Naive thymus-derived CD8-positive, alpha-beta T cell (primary cell): ENCODE data around the gene SEC31B. TPM values are rescaled to one million over a fixed set of nuclear protein-coding genes. Genes with fewer than 3 reads are reported as not detected.
A peak's percentile ranks its signal among the peaks of the same experiment; 100 is the strongest.

Experiments used
- ATAC-seq, 2 donors: fragments of 150-1000 bp; cut with Tn5 transposase in 1 of 2; sonication (Bioruptor Pico), chemical (Tn5 transposase) in 1 of 2; 1 replicate in 1 of 2; 2 replicates in 1 of 2; pipeline ENCODE4 v1.10.0; 2021; ENCODE audit warnings: mild to moderate bottlenecking in 2 of 2, moderate library complexity in 2 of 2
- POLR2A ChIA-PET: fragments of 350-600 bp; sonication (Branson Sonifier 250); formaldehyde crosslinking; loops from one replicate; lab custom pipeline; 2021; ENCODE audit warnings: antibody characterized with exemption; lab: Charles Lee
- DNase-seq, 10 donors: peaks; one replicate each; pipeline versions ENCODE4 v3.0.0 to v3.0.0-alpha.2; 2020 to 2022
- H3K27ac Mint-ChIP-seq, 10 donors: one replicate each; pipeline ENCODE4 v1.8.0; 2020 to 2022; ENCODE audit warnings: mild to moderate bottlenecking in 10 of 10, mixed read lengths in 10 of 10, moderate library complexity in 4 of 10, inconsistent platforms in 1 of 10
- H3K27me3 Mint-ChIP-seq, 5 donors: one replicate each; pipeline ENCODE4 v1.8.0; 2021 to 2022; ENCODE audit warnings: mixed read lengths in 5 of 5
- H3K36me3 Mint-ChIP-seq, 3 donors: one replicate each; pipeline ENCODE4 v1.8.0; 2020 to 2022; ENCODE audit warnings: mixed read lengths in 3 of 3, mild to moderate bottlenecking in 2 of 3, inconsistent platforms in 1 of 3
- H3K4me1 Mint-ChIP-seq, 4 donors: one replicate each; pipeline ENCODE4 v1.8.0; 2021 to 2022; ENCODE audit warnings: mixed read lengths in 4 of 4
- H3K4me3 Mint-ChIP-seq, 10 donors: one replicate each; pipeline ENCODE4 v1.8.0; 2020 to 2022; ENCODE audit warnings: mild to moderate bottlenecking in 10 of 10, mixed read lengths in 10 of 10, moderate library complexity in 6 of 10, inconsistent platforms in 1 of 10
- H3K9me3 Mint-ChIP-seq, 9 donors: one replicate each; pipeline ENCODE4 v1.8.0; 2020 to 2022; ENCODE audit warnings: mixed read lengths in 9 of 9, mild to moderate bottlenecking in 3 of 9, inconsistent platforms in 1 of 9, moderate library complexity in 1 of 9
- polyA plus RNA-seq, 3 donors: library from polyadenylated mRNA; unstranded; fragments of 300-500 nt; fragmentation: Illumina TruSeq; gene quantifications; one replicate each; pipeline ENCODE4 v1.2.3, GENCODE V29; 2021
- total RNA-seq, 8 experiments: library from RNA in 2 of 8; stranded (reverse) in 2 of 8; gene quantifications; one replicate each; pipeline ENCODE4 v1.2.3 and lab custom pipeline; 2021 to 2026

The SEC31B gene
- total and polyA plus RNA-seq, 5 experiments from 2014 or later, result 0.98 to 61.7 (median 2.3) TPM

DNA sequence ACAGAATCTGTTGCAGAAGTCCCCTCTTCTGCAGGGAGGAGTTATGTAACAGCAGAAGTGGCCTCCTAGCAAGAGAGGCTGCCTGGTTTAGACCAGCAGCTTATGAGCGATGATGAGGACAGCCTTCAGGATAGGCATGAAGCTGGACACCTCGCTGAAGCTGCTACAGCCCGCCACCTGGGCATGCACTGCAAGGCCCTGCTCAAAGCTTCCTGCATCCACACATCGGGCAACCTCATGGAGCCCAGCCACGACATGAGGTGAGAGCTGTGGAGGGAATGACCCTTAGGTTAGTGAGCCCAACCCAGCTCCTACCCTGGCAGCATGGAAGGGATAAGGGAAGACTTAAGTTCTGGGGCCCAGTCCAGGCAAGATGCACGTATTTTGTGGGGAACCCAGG lies 32.1 kb downstream of the SEC31B start:
- DNase-seq, result no peak
- H3K27ac Mint-ChIP-seq, result no peak overlapping the region
- H3K4me3 Mint-ChIP-seq, result no peak overlapping the region
- no peaks in the 10 kb centered on the region for H3K27me3 Mint-ChIP-seq
- POLR2A ChIA-PET, result no interaction called here
- H3K4me1 Mint-ChIP-seq, result peaks cover 4 to 15% (median 10%) of the 10 kb centered on the region in 4 donors
- peaks cover 5 to 58% (median 22%) of the 10 kb centered on the region in 3 donors for H3K36me3 Mint-ChIP-seq
- no peaks in the 10 kb centered on the region for H3K9me3 Mint-ChIP-seq
- ATAC-seq, result no peak

GRCh38 chr10:100485801-100486495 lies 33.7 kb downstream of the SEC31B start:
- DNase-seq (no peak), ATAC-seq (no peak)
- Mint-ChIP-seq H3K4me3 (no peak overlapping the region), H3K36me3 (peaks cover 5 to 44% (median 20%) of the 10 kb centered on the region in 3 donors), H3K9me3 (no peaks in the 10 kb centered on the region), H3K27me3 (peaks cover 3 to 9% (median 3%) of the 10 kb centered on the region in 5 donors), H3K27ac (no peak overlapping the region), H3K4me1 (peaks cover 11 to 26% (median 16%) of the 10 kb centered on the region in 4 donors)
- POLR2A ChIA-PET, result no interaction called here

- peaks cover 11 to 26% (median 17%) of the 10 kb centered on the region in 4 donors for H3K4me1 Mint-ChIP-seq
- H3K36me3 Mint-ChIP-seq, result peaks cover 5 to 38% (median 20%) of the 10 kb centered on the region in 3 donors
- no peak overlapping the region for H3K27ac Mint-ChIP-seq
- H3K27me3 Mint-ChIP-seq, result peaks cover 5 to 15% (median 5%) of the 10 kb centered on the region in 5 donors
- ATAC-seq (no peak), DNase-seq (no peak)
- POLR2A ChIA-PET, result no interaction called here
- no peaks in the 10 kb centered on the region for H3K9me3 Mint-ChIP-seq
- H3K4me3 Mint-ChIP-seq, result no peak overlapping the region
These were observed 34.3 kb downstream of the SEC31B start for GRCh38 chr10:100485366-100485765.

DNA sequence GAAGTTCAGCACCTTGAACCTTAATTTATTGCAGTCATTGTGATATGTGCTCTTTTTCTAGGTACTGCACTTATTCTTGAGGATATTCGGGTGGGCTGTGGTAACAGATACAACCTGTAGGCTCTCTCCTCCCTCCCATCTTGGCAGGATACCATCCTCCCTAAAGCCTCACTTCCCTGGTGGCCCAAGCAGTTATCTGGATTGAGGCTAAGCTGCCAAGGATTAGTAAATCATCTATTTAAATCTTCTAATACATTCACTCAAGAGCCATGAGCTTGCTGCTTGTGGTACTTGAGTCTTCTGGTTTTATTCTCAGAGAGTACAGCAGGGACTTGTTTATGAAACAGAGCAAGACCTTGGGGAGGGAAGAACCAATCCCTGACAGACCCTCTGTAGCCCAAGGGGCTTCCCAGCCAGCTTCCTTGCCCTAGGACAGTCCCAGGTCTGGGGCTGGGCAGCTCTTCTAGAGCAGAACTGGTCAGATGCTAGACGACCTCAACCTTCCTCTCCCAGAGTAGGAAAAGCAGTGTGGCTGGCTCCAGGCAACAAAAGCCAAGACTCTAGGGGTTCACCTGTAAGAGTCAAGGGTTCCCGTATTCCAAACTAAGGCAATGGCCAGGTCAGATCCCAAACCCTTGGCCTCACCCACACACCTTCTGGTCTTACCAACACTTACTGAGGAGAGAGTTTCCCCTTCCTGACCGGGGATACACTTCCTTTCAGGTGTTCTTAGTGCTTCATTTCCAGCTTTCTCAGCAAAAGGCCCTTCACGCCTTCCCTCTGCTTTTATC lies 35.6 kb downstream of the SEC31B start:
- POLR2A ChIA-PET, result no interaction called here
- Mint-ChIP-seq H3K36me3 (peaks cover under 1 to 27% (median 13%) of the 10 kb centered on the region in 3 donors), H3K9me3 (no peaks in the 10 kb centered on the region), H3K27me3 (peaks cover 8 to 27% (median 13%) of the 10 kb centered on the region in 5 donors), H3K4me1 (peaks cover 11 to 26% (median 18%) of the 10 kb centered on the region in 4 donors), H3K27ac (peak overlapping the region in 3 of 10 donors; percentile 5 to 17 (median 12)), H3K4me3 (peak overlapping the region in 3 of 10 donors; percentile 7 to 88 (median 34))
- ATAC-seq (no peak), DNase-seq (no peak)

DNA sequence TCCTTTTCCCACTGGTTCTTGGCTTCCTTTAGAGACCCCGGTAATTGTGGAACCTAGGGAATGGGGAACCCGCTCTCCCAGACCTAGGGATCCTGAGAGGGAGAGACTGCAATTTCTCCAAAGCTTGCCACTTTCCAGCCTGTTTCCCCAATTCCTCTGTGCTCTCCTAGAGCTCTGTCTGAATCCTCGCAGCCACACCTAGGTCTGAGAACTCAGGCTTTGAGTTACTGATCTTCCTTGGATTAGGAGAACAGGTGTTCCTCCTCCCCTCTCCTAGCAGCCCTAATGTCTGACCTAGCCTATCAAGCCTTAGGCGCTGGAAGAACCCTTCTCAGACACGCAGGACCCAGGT lies 36.9 kb downstream of the SEC31B start:
- ATAC-seq (no peak), DNase-seq (no peak)
- H3K9me3 Mint-ChIP-seq, result no peaks in the 10 kb centered on the region
- peaks cover 11 to 26% (median 18%) of the 10 kb centered on the region in 4 donors for H3K4me1 Mint-ChIP-seq
- peaks cover 11 to 30% (median 16%) of the 10 kb centered on the region in 5 donors for H3K27me3 Mint-ChIP-seq
- H3K27ac Mint-ChIP-seq, result peak overlapping the region in 3 of 10 donors; percentile 47 to 81 (median 50)
- peaks cover 0 to 16% (median 9%) of the 10 kb centered on the region in 3 donors for H3K36me3 Mint-ChIP-seq
- POLR2A ChIA-PET, result interaction anchor here (0.6 to 2.3 kb wide), 5 partner anchors 27 to 129 kb away, joined by 3 to 18 read pairs (median 5); partner anchors contain the start of gene HIF1AN
- H3K4me3 Mint-ChIP-seq, result peak overlapping the region; percentile 73 to 90 (median 86)

DNA sequence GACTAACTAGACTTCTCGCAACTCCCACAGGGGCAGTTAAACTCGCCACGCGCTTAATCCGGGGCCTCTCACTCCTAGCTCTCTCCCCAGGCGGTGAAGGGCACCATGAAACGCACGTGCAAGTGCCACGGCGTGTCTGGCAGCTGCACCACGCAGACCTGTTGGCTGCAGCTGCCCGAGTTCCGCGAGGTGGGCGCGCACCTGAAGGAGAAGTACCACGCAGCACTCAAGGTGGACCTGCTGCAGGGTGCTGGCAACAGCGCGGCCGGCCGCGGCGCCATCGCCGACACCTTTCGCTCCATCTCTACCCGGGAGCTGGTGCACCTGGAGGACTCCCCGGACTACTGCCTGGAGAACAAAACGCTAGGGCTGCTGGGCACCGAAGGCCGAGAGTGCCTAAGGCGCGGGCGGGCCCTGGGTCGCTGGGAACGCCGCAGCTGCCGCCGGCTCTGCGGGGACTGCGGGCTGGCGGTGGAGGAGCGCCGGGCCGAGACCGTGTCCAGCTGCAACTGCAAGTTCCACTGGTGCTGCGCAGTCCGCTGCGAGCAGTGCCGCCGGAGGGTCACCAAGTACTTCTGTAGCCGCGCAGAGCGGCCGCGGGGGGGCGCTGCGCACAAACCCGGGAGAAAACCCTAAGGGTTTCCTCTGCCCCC lies 37.4 kb downstream of the SEC31B start:
- peak; percentile 65 to 66 for ATAC-seq
- H3K4me1 Mint-ChIP-seq, result peaks cover 11 to 26% (median 18%) of the 10 kb centered on the region in 4 donors
- POLR2A ChIA-PET, result interaction anchor here (0.6 to 2.3 kb wide), 4 partner anchors 27 to 111 kb away, joined by 3 to 18 read pairs (median 6); partner anchors contain the start of gene HIF1AN
- peaks cover 11 to 30% (median 16%) of the 10 kb centered on the region in 5 donors for H3K27me3 Mint-ChIP-seq
- peaks cover 0 to 15% (median 6%) of the 10 kb centered on the region in 3 donors for H3K36me3 Mint-ChIP-seq
- H3K27ac Mint-ChIP-seq, result peak overlapping the region in 9 of 10 donors; percentile 40 to 87 (median 71)
- no peaks in the 10 kb centered on the region for H3K9me3 Mint-ChIP-seq
- peak; percentile 48 to 75 (median 68) for DNase-seq
- H3K4me3 Mint-ChIP-seq, result peak overlapping the region; percentile 73 to 90 (median 86)

DNA sequence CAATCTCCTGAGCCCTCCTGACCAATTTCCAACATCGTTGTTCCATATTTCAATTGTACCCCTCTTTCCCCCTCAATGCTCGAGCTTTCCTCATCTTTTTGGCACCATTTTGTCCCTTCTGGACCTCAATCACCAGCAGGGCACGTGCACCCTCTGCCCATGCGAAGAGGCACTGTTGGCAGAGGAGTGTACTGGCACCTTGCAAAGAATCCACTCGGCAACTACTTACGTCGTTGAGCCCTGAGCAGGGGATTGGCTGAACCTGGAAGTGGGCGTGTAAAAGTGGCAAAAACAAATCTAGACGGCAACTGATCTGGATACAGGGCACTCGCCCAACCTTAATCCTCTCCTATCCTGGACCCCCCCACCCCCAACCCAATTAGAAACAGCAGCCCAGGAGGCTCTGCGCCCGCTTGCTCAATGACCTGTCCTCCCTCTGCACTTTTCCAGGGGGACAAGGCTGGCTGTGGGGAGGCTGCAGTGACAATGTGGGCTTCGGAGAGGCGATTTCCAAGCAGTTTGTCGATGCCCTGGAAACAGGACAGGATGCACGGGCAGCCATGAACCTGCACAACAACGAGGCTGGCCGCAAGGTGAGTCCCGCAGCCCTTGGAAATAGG lies 38.1 kb downstream of the SEC31B start:
- Mint-ChIP-seq H3K4me1 (peaks cover 11 to 26% (median 18%) of the 10 kb centered on the region in 4 donors), H3K27me3 (peaks cover 11 to 30% (median 16%) of the 10 kb centered on the region in 5 donors), H3K27ac (peak overlapping the region in 7 of 10 donors; percentile 40 to 87 (median 71)), H3K4me3 (peak overlapping the region; percentile 73 to 90 (median 86)), H3K36me3 (peaks cover 0 to 9% (median 5%) of the 10 kb centered on the region in 3 donors), H3K9me3 (no peaks in the 10 kb centered on the region)
- POLR2A ChIA-PET, result interaction anchor here (1.5 to 2.3 kb wide), 3 partner anchors 28 to 54 kb away, joined by 5 to 18 read pairs (median 8); partner anchors contain the start of gene HIF1AN
- DNase-seq (peak; percentile 67 to 99 (median 92)), ATAC-seq (peak; percentile 92 to 95)

GRCh38 chr10:100480002-100480401 lies 39.7 kb downstream of the SEC31B start:
- peaks cover 0 to 5% (median 0%) of the 10 kb centered on the region in 3 donors for H3K36me3 Mint-ChIP-seq
- H3K4me3 Mint-ChIP-seq, result no peak overlapping the region
- peaks cover 11 to 30% (median 16%) of the 10 kb centered on the region in 5 donors for H3K27me3 Mint-ChIP-seq
- POLR2A ChIA-PET, result no interaction called here
- ATAC-seq (no peak), DNase-seq (no peak)
- no peaks in the 10 kb centered on the region for H3K9me3 Mint-ChIP-seq
- peaks cover 11 to 26% (median 17%) of the 10 kb centered on the region in 4 donors for H3K4me1 Mint-ChIP-seq
- H3K27ac Mint-ChIP-seq, result no peak overlapping the region

GRCh38 chr10:100479037-100479436 lies 40.6 kb downstream of the SEC31B start:
- no peak for ATAC-seq
- POLR2A ChIA-PET, result no interaction called here
- H3K9me3 Mint-ChIP-seq, result no peaks in the 10 kb centered on the region
- H3K4me1 Mint-ChIP-seq, result peaks cover 11 to 26% (median 17%) of the 10 kb centered on the region in 4 donors
- DNase-seq, result no peak
- no peak overlapping the region for H3K27ac Mint-ChIP-seq
- H3K27me3 Mint-ChIP-seq, result peaks cover 13 to 30% (median 16%) of the 10 kb centered on the region in 5 donors
- H3K4me3 Mint-ChIP-seq, result no peak overlapping the region
- no peaks in the 10 kb centered on the region for H3K36me3 Mint-ChIP-seq

- H3K4me3 Mint-ChIP-seq, result no peak overlapping the region
- peaks cover 15 to 30% (median 16%) of the 10 kb centered on the region in 5 donors for H3K27me3 Mint-ChIP-seq
- POLR2A ChIA-PET, result no interaction called here
- H3K4me1 Mint-ChIP-seq, result peaks cover 7 to 16% (median 12%) of the 10 kb centered on the region in 4 donors
- no peak for ATAC-seq
- no peak for DNase-seq
- no peak overlapping the region for H3K27ac Mint-ChIP-seq
- no peaks in the 10 kb centered on the region for H3K9me3 Mint-ChIP-seq
- no peaks in the 10 kb centered on the region for H3K36me3 Mint-ChIP-seq
These were observed 41.7 kb downstream of the SEC31B start for GRCh38 chr10:100477970-100478369.

DNA sequence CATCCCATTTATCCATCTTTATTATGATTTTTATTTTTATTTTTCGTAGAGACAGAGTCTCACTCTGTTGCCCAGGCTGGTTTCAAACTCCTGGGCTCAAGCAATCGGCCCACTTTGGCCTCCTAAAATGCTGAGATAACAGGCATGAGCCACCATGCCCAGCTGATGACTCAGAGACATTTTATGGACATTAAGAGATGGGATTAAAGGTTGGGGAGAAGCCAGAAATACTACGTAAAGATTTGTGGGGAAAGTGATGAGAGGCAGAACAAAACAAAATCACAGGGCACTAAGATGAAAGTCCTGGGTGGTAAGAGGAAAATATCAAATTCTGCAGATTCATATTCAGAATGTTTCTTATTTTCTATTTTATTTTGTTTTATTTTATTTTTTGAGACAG lies 49.3 kb downstream of the SEC31B start:
- Mint-ChIP-seq H3K27me3 (peaks cover 0 to 7% (median 0%) of the 10 kb centered on the region in 5 donors), H3K36me3 (peaks cover 0 to 2% (median 0%) of the 10 kb centered on the region in 3 donors), H3K27ac (no peak overlapping the region), H3K4me1 (no peaks in the 10 kb centered on the region), H3K9me3 (no peaks in the 10 kb centered on the region), H3K4me3 (no peak overlapping the region)
- no peak for ATAC-seq
- no peak for DNase-seq
- POLR2A ChIA-PET, result no interaction called here

DNA sequence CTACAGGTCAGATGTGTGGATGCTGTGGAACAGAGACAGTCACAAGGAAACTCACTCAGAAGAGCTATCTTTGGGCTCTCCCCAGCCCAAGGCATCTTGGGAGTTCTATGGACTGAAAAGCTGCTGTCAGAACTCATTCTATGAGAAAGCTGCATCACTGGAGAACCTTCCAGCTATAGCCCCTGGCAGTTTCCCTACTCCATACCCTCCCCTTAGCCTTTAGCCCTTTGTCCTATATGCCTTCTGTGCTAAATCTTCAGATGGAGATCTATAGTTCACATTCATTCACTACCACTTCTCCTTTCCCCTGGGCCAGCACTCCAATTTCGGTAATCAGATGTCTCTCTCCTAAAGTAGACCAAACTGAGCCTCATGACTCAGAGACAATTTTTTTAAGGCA lies 49.9 kb downstream of the SEC31B start:
- no peak for ATAC-seq
- DNase-seq, result no peak
- Mint-ChIP-seq H3K4me3 (no peak overlapping the region), H3K4me1 (no peaks in the 10 kb centered on the region), H3K36me3 (peaks cover 0 to 2% (median 0%) of the 10 kb centered on the region in 3 donors), H3K9me3 (no peaks in the 10 kb centered on the region), H3K27ac (peak overlapping the region in 1 of 10 donors; percentile 32), H3K27me3 (peaks cover 0 to 7% (median 0%) of the 10 kb centered on the region in 5 donors)
- POLR2A ChIA-PET, result no interaction called here
